Measurements from ENCODE around the gene KAT2B. TPM values are rescaled to one million over a fixed set of nuclear protein-coding genes. Genes with fewer than 3 reads are reported as not detected.
A peak's percentile ranks its signal among the peaks of the same experiment; 100 is the strongest.
"Not testable (repeated sequence)": the region's sequence is repeated elsewhere in the genome, so short reads cannot be mapped to it uniquely, and the experiment has no call there.

Gene KAT2B
- total RNA-seq: 100 to 1,000 TPM; 129 to 134 TPM

DNA sequence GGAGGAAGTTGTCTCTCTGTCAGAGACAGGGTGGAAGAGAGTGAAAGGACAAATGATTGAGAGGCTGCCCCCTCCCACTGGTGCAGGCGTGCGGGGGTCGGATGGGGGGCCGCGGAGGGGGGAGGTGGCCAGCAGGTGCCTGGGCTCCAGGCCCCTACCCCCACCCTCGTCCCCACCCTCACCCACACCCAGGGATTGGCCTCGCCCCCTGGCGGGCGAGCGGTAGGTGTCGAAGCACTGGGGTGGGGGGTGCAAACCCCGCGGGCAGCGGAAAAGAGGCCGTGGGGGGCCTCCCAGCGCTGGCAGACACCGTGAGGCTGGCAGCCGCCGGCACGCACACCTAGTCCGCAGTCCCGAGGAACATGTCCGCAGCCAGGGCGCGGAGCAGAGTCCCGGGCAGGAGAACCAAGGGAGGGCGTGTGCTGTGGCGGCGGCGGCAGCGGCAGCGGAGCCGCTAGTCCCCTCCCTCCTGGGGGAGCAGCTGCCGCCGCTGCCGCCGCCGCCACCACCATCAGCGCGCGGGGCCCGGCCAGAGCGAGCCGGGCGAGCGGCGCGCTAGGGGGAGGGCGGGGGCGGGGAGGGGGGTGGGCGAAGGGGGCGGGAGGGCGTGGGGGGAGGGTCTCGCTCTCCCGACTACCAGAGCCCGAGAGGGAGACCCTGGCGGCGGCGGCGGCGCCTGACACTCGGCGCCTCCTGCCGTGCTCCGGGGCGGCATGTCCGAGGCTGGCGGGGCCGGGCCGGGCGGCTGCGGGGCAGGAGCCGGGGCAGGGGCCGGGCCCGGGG, at the start of gene KAT2B:
TSS of gene KAT2B (plus strand) at position 682 of the 783 bp plus-strand sequence. CDS start at position 714, 32 bp downstream.
- CTCF ChIA-PET: interaction anchor here (1.0 to 4.4 kb wide), 9 partner anchors 10 to 145 kb away, joined by 3 to 31 read pairs (median 7); partner anchors contain the start of gene SGO1
- H3K36me3 Mint-ChIP-seq (ENCODE audit: low read depth): peaks cover 37% of the 10 kb centered on the region
- no peaks in the 10 kb centered on the region for H3K9me3 Mint-ChIP-seq
- DNase-seq: peak; percentile 83
- H3K4me3 Mint-ChIP-seq: peak within 1 kb of the TSS; percentile 90
- H3K27me3 Mint-ChIP-seq: no peaks in the 10 kb centered on the region
- POLR2A ChIA-PET: interaction anchor here (0.7 to 7.9 kb wide), 11 partner anchors 14 to 150 kb away, joined by 3 to 214 read pairs (median 6); partner anchors contain the start of genes RAB5A and SGO1
- H3K4me1 Mint-ChIP-seq: peaks cover 51% of the 10 kb centered on the region
- peak within 1 kb of the TSS; percentile 97 for H3K27ac Mint-ChIP-seq

DNA sequence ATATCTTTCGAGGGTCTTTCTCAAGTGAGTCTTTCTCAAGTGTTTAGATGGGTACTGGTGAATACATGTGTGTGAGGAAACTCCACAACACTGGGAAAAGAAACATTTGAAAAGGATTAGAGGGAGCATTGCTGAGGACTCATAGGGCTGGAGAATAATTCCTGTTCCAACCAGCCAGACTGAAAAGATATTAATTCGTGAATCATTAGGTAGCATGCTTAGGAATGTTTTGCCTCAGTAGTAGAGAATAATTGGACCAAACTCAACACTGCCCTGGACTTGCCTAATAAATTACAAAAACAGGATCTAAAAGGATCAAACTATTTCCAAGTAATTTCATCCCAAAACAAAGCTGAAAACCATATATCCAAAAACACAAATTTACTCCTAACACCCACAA, 45.5 kb upstream of the KAT2B start:
- ChIA-PET CTCF (no interaction called here), POLR2A (no interaction called here)
- H3K27ac Mint-ChIP-seq: no peak overlapping the region
- H3K9me3 Mint-ChIP-seq: no peaks in the 10 kb centered on the region
- no peak overlapping the region for H3K4me3 Mint-ChIP-seq
- DNase-seq: no peak
- H3K27me3 Mint-ChIP-seq: no peaks in the 10 kb centered on the region
- H3K36me3 Mint-ChIP-seq (ENCODE audit: low read depth): no peaks in the 10 kb centered on the region
- no peaks in the 10 kb centered on the region for H3K4me1 Mint-ChIP-seq

DNA sequence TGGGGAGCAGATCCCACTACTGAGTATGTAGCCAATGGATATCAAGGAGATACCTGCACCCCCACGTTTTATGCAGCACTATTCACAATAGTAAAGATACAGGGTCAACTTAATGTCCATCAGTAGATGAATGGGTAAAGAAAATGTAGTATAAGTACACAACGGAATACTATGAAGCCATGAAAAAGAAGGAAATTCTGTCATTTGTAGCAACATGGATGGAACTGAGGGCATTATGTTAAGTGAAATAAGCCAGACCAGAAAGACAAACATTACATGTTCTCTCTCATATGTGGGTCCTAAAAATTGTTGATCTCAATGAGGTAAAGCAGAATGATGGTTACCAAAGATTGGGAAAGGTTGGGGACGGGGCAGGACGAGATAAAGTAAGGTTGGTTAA, 42.7 kb upstream of the KAT2B start:
- no peaks in the 10 kb centered on the region for H3K9me3 Mint-ChIP-seq
- ChIA-PET POLR2A (no interaction called here), CTCF (no interaction called here)
- H3K36me3 Mint-ChIP-seq (ENCODE audit: low read depth): no peaks in the 10 kb centered on the region
- no peak overlapping the region for H3K27ac Mint-ChIP-seq
- no peaks in the 10 kb centered on the region for H3K27me3 Mint-ChIP-seq
- no peaks in the 10 kb centered on the region for H3K4me1 Mint-ChIP-seq
- no peak overlapping the region for H3K4me3 Mint-ChIP-seq
- no peak for DNase-seq

DNA sequence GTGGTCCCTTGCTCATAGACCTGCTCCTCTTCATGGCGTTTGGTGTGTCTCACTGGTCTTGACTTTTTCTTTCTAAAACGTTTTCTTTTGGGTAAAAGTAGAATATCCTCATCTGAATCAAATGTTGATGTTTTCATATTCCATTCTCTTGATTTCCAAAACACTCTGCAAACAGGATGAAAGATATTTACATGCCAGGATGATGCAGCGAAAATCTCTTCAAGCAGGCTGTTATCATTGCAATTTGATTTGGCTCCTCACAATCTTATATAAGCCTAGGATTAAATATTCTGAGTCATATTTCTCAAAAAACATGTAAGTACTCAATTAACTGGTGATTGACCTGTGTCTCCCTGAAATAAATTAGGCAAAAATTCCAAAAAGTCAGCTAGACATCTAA, 38.3 kb upstream of the KAT2B start:
- no peak for DNase-seq
- H3K4me1 Mint-ChIP-seq: no peaks in the 10 kb centered on the region
- H3K4me3 Mint-ChIP-seq: no peak overlapping the region
- CTCF ChIA-PET: no interaction called here
- H3K27me3 Mint-ChIP-seq: no peaks in the 10 kb centered on the region
- H3K36me3 Mint-ChIP-seq (ENCODE audit: low read depth): no peaks in the 10 kb centered on the region
- no peak overlapping the region for H3K27ac Mint-ChIP-seq
- no peaks in the 10 kb centered on the region for H3K9me3 Mint-ChIP-seq
- POLR2A ChIA-PET: no interaction called here

DNA sequence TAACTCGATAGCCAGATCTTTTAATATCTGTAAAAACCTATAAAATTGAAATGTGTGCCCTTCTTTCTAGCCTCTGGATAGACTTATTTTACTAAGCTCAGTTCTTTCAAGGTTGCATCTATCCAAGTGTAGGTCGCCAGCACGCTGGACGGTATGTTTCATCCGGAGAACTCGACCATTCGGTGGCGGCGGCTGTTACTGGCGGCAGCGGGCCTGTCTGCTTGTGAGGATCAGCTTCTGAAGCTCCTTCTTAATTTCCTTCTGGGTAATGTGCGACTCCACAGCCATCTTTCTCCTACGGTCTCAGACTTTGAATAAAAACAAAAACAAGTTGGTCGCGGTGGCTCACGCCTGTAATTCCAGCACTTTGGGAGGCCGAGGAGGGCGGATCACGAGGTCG, 32.3 kb upstream of the KAT2B start:
- CTCF ChIA-PET: no interaction called here
- POLR2A ChIA-PET: no interaction called here
- Mint-ChIP-seq H3K4me3 (no peak overlapping the region), H3K27ac (no peak overlapping the region), H3K36me3 (ENCODE audit: low read depth) (no peaks in the 10 kb centered on the region), H3K9me3 (no peaks in the 10 kb centered on the region), H3K4me1 (no peaks in the 10 kb centered on the region), H3K27me3 (no peaks in the 10 kb centered on the region)
- no peak for DNase-seq

DNA sequence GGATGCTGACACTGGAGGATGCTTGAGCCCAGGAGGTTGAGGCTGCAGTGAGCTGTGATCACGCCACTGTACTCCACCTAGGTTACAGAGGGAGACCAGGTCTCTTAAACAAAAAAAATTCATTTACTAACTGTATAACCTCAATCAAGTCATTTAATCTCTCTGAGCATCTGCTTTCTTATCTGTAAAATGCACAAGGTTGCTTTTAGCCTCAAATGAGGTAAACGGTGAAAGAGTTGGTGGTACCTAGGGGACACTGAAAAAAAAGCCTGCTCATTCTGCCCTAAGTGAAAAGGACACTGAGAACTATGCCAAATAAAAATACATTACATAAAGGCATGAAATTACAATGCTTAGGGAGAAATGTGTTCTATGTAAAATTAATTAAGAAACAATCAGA, 31.6 kb upstream of the KAT2B start:
- Mint-ChIP-seq H3K9me3 (no peaks in the 10 kb centered on the region), H3K27ac (no peak overlapping the region), H3K36me3 (ENCODE audit: low read depth) (no peaks in the 10 kb centered on the region), H3K27me3 (no peaks in the 10 kb centered on the region), H3K4me3 (no peak overlapping the region), H3K4me1 (no peaks in the 10 kb centered on the region)
- DNase-seq: no peak
- ChIA-PET CTCF (no interaction called here), POLR2A (no interaction called here)

DNA sequence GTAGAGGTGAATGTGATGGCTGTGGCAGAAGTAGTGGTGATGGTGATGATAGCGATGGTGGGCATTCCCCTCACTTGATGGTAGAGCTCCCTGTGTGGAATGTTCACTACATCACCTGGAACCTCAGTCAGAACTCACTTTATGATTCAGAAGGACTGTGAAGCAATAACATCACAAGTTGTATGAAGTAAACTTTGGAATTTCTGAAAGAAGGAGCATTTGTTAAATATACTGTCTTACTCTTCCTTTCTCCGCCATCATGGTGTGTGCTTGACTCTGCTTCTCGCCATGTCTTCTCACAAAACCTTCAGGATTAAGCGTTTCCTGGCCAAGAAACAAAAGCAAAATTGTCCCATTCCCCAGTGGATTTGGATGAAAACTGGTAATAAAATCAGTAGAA, 28.1 kb upstream of the KAT2B start, which contains the start of gene PP2D1:
TSS of gene PP2D1 (minus strand) at position 101 of the 400 bp plus-strand sequence. CDS start 192 bp downstream, outside the sequence.
- ChIA-PET CTCF (no interaction called here), POLR2A (no interaction called here)
- no peaks in the 10 kb centered on the region for H3K27me3 Mint-ChIP-seq
- H3K4me3 Mint-ChIP-seq: no peak within 1 kb of the TSS
- DNase-seq: no peak
- H3K4me1 Mint-ChIP-seq: no peaks in the 10 kb centered on the region
- H3K36me3 Mint-ChIP-seq (ENCODE audit: low read depth): no peaks in the 10 kb centered on the region
- H3K9me3 Mint-ChIP-seq: no peaks in the 10 kb centered on the region
- no peak within 1 kb of the TSS for H3K27ac Mint-ChIP-seq

- Mint-ChIP-seq H3K4me3 (no peak overlapping the region), H3K4me1 (no peaks in the 10 kb centered on the region), H3K9me3 (no peaks in the 10 kb centered on the region), H3K27me3 (no peaks in the 10 kb centered on the region), H3K27ac (no peak overlapping the region), H3K36me3 (ENCODE audit: low read depth) (no peaks in the 10 kb centered on the region)
- DNase-seq: no peak
- CTCF ChIA-PET: no interaction called here
- POLR2A ChIA-PET: no interaction called here
Measured at GRCh38 chr3:20013396-20013795, 26.9 kb upstream of the KAT2B start.

DNA sequence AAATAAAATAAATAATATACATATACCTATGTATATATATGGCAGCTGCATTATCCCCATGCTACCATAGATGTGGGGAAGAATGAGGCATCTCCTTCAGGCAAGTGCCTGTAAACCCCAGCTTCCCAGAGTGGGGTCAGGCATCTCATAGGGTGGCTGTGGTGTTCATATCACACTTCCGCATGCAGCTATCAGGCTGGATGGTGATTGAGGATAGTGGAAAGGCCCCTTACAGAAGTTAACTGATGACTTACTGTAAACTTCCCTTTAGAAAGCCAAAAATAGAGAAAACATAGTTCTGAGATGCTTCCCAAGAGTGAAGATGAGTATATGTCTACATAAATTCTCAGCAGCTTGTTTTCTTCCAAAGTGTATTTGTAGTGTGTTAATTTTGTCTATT, 24.7 kb upstream of the KAT2B start:
- H3K36me3 Mint-ChIP-seq (ENCODE audit: low read depth): no peaks in the 10 kb centered on the region
- ChIA-PET CTCF (interaction anchor here (0.7 kb wide), 1 partner anchor 169 kb away, joined by 3 read pairs; no protein-coding TSS in a partner anchor), POLR2A (no interaction called here)
- H3K4me1 Mint-ChIP-seq: no peaks in the 10 kb centered on the region
- H3K4me3 Mint-ChIP-seq: no peak overlapping the region
- H3K27me3 Mint-ChIP-seq: no peaks in the 10 kb centered on the region
- H3K27ac Mint-ChIP-seq: no peak overlapping the region
- no peak for DNase-seq
- H3K9me3 Mint-ChIP-seq: no peaks in the 10 kb centered on the region

GRCh38 chr3:20016076-20016475, 24.2 kb upstream of the KAT2B start:
- CTCF ChIA-PET: interaction anchor here (0.7 kb wide), 1 partner anchor 168 kb away, joined by 3 read pairs; no protein-coding TSS in a partner anchor
- H3K27me3 Mint-ChIP-seq; DNase-seq; POLR2A ChIA-PET; H3K27ac Mint-ChIP-seq; H3K9me3 Mint-ChIP-seq; H3K4me3 Mint-ChIP-seq; H3K4me1 Mint-ChIP-seq; H3K36me3 Mint-ChIP-seq (ENCODE audit: low read depth): not testable (repeated sequence)

- ChIA-PET POLR2A (no interaction called here), CTCF (no interaction called here)
- Mint-ChIP-seq H3K36me3 (ENCODE audit: low read depth) (no peaks in the 10 kb centered on the region), H3K4me1 (peaks cover 7% of the 10 kb centered on the region), H3K27ac (no peak overlapping the region), H3K9me3 (no peaks in the 10 kb centered on the region), H3K27me3 (no peaks in the 10 kb centered on the region), H3K4me3 (no peak overlapping the region)
- no peak for DNase-seq
Measured at GRCh38 chr3:20022954-20023622, 17.2 kb upstream of the KAT2B start.

GRCh38 chr3:20023623-20024405, 16.4 kb upstream of the KAT2B start:
- Mint-ChIP-seq H3K4me3 (no peak overlapping the region), H3K9me3 (no peaks in the 10 kb centered on the region), H3K4me1 (peaks cover 7% of the 10 kb centered on the region), H3K27me3 (no peaks in the 10 kb centered on the region), H3K27ac (no peak overlapping the region), H3K36me3 (ENCODE audit: low read depth) (no peaks in the 10 kb centered on the region)
- ChIA-PET CTCF (interaction anchor here (1.0 kb wide), 1 partner anchor 11 kb away, joined by 3 read pairs; no protein-coding TSS in a partner anchor), POLR2A (no interaction called here)
- no peak for DNase-seq

- CTCF ChIA-PET: no interaction called here
- POLR2A ChIA-PET: no interaction called here
- Mint-ChIP-seq H3K27ac (no peak overlapping the region), H3K9me3 (no peaks in the 10 kb centered on the region), H3K4me3 (no peak overlapping the region), H3K4me1 (peaks cover 7% of the 10 kb centered on the region), H3K36me3 (ENCODE audit: low read depth) (no peaks in the 10 kb centered on the region), H3K27me3 (no peaks in the 10 kb centered on the region)
- no peak for DNase-seq
Measured at GRCh38 chr3:20027136-20027535, 13.1 kb upstream of the KAT2B start.

All from activated CD4-positive, alpha-beta memory T cell treated with anti-CD3 and anti-CD28 coated beads, Interleukin-2, amount 10 ng/mL, durations not matched to agents 7 days and 5 days (primary cell).